Left lung (tissue), 10 donors: Measurements from ENCODE around the gene KCNN2. TPM values are rescaled to one million over a fixed set of nuclear protein-coding genes. Genes with fewer than 3 reads are reported as not detected.

Experiments used
- ATAC-seq: fragments of 200-7000 bp; cut with Tn5 transposase; one replicate; pipeline ENCODE4 v1.9.1; 2020; ENCODE audit warnings: moderate library complexity
- DNase-seq, 4 donors: peaks; one replicate each; pipeline ENCODE4 v3.0.0-alpha.2; 2013 to 2020
- H3K27ac ChIP-seq, 2 donors: fragments of 200-600 bp; sonication (generic) in 1 of 2; one replicate each; pipeline versions ENCODE4 v1.5.0 to v1.8.0; 2020 to 2021
- H3K27me3 ChIP-seq, 2 donors: fragments of 200-600 bp; sonication (generic) in 1 of 2; one replicate each; pipeline versions ENCODE4 v1.5.0 to v1.8.0; 2020 to 2021
- H3K36me3 ChIP-seq, 2 donors: fragments of 200-600 bp; sonication (generic) in 1 of 2; one replicate each; pipeline versions ENCODE4 v1.5.0 to v1.8.0; 2020 to 2021
- H3K4me1 ChIP-seq, 2 donors: fragments of 200-600 bp; one replicate each; pipeline ENCODE4 v1.8.0; 2021
- H3K4me3 ChIP-seq, 2 donors: fragments of 200-600 bp; sonication (generic) in 1 of 2; one replicate each; pipeline versions ENCODE4 v1.5.0 to v1.8.0; 2020 to 2021; ENCODE audit warnings: mild to moderate bottlenecking in 1 of 2
- H3K9me3 ChIP-seq, 2 donors: fragments of 200-600 bp; sonication (generic) in 1 of 2; one replicate each; pipeline versions ENCODE4 v1.5.0 to v1.8.0; 2020 to 2021
- intact Hi-C, 2 donors: fragments of 100-400 bp; cut with DNase I; formaldehyde crosslinking; loops; one replicate each; pipeline versions ENCODE4 v1.11.2 to v1.14.2; 2022
- polyA plus RNA-seq, 6 donors: library from polyadenylated mRNA; unstranded; fragments of 120-200 nt; gene quantifications; one replicate each; pipeline ENCODE4 v1.2.1, GENCODE V29; 2013; ENCODE audit not compliant: insufficient read length in 6 of 6
- total RNA-seq, 2 donors: library from RNA; stranded (reverse); fragmentation: NEBNext Ultra II Directional; extraction: Animal tissue kit (Norgen Biotek cat#: 25700); gene quantifications; one replicate each; pipeline ENCODE4 v1.2.1, GENCODE V29; 2021
- TF ChIP-seq, protein P1 (sequence below), 2 donors: fragments of 200-600 bp; sonication (generic) in 1 of 2; IDR thresholded peaks; one replicate each; pipeline versions ENCODE4 v1.5.0 to v1.8.0; 2021; ENCODE audit warnings: antibody characterized with exemption in 2 of 2
- donor health status: DM: no; HTN: yes; CAD: no.
- donor health status: DM: no; HTN: no; CAD: no.

The KCNN2 gene
- total and polyA plus RNA-seq, 8 donors: 2.0 to 4.8 (median 3.2) TPM

DNA sequence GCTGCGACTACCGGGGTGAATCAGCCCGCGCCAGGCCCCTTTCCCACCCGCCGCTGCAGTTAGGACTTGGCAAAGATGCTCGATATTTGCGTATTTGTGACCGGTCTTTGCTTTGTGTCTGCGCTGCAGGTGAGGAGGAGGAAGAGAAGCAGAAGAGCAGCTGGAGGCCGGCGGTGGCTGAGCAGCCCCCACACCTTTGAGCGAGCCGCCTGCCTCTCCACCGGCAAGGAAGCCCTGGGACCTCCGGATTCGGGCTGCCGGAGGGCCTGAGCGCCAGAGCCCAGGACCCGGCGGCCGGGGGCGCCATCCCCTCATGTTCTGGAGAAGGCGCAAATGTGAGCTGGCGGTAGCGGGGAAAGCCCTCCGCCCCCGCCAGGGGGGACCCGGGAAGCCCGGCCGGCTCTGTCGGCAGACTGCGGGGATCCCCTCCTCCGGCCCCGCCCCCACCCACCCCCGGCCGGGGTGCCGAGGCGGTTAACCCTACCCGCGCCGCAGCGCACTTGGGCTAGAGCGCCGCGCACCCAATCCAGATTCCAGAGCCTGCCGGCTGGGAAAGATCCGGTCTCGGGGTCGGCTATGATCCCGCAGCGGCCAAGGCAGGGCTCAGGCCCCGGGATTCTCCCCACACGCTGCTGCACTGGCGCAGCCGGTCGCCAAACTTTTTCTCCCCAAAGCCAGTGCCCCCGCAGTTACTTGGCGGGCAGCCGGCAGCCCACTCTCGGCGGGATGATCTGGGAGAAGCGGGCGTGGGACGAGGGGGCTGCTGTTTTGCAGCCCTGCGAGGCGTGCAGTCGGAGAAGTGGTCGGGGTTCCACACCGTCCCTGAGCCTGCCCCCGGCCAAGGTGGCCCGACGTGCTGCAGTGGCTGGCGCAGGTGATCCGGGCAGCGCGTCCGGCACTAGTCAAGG, 800 bp upstream of the KCNN2 start:
- Histone ChIP-seq H3K4me1 (peaks cover 0 to 9% of the 10 kb centered on the region in 2 donors), H3K4me3 (peak overlapping the region; percentile 55 to 56), H3K36me3 (no peaks in the 10 kb centered on the region), H3K27ac (peak overlapping the region; percentile 26 to 40), H3K9me3 (no peaks in the 10 kb centered on the region), H3K27me3 (peaks cover 57 to 69% of the 10 kb centered on the region in 2 donors)
- TF ChIP-seq, protein P1, sequence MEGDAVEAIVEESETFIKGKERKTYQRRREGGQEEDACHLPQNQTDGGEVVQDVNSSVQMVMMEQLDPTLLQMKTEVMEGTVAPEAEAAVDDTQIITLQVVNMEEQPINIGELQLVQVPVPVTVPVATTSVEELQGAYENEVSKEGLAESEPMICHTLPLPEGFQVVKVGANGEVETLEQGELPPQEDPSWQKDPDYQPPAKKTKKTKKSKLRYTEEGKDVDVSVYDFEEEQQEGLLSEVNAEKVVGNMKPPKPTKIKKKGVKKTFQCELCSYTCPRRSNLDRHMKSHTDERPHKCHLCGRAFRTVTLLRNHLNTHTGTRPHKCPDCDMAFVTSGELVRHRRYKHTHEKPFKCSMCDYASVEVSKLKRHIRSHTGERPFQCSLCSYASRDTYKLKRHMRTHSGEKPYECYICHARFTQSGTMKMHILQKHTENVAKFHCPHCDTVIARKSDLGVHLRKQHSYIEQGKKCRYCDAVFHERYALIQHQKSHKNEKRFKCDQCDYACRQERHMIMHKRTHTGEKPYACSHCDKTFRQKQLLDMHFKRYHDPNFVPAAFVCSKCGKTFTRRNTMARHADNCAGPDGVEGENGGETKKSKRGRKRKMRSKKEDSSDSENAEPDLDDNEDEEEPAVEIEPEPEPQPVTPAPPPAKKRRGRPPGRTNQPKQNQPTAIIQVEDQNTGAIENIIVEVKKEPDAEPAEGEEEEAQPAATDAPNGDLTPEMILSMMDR (IDR thresholded peaks at IDR 0.05): no peak
- intact Hi-C loops: no loop called here
- DNase-seq: peak in 3 of 4 donors; percentile 8 to 73 (median 47)
- peak; percentile 51 for ATAC-seq

DNA sequence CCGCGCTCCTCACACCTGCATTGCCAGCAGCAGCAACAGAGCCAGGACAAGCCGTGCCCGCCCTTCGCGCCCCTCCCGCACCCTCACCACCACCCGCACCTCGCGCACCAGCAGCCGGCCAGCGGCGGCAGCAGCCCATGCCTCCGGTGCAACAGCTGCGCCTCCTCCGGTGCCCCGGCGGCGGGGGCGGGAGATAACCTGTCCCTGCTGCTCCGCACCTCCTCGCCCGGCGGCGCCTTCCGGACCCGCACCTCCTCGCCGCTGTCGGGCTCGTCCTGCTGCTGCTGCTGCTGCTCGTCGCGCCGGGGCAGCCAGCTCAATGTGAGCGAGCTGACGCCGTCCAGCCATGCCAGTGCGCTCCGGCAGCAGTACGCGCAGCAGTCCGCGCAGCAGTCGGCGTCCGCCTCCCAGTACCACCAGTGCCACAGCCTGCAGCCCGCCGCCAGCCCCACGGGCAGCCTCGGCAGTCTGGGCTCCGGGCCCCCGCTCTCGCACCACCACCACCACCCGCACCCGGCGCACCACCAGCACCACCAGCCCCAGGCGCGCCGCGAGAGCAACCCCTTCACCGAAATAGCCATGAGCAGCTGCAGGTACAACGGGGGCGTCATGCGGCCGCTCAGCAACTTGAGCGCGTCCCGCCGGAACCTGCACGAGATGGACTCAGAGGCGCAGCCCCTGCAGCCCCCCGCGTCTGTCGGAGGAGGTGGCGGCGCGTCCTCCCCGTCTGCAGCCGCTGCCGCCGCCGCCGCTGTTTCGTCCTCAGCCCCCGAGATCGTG, 517 bp downstream of the KCNN2 start:
- Histone ChIP-seq H3K27me3 (peaks cover 57 to 69% of the 10 kb centered on the region in 2 donors), H3K9me3 (no peaks in the 10 kb centered on the region), H3K36me3 (no peaks in the 10 kb centered on the region), H3K4me1 (peaks cover 0 to 9% of the 10 kb centered on the region in 2 donors), H3K4me3 (peak overlapping the region; percentile 55 to 56), H3K27ac (peak overlapping the region; percentile 45 to 48)
- TF ChIP-seq, protein P1 (IDR thresholded peaks at IDR 0.05): no peak
- intact Hi-C loops: no loop called here
- DNase-seq (peak; percentile 12 to 83 (median 26)), ATAC-seq (peak; percentile 60)

DNA sequence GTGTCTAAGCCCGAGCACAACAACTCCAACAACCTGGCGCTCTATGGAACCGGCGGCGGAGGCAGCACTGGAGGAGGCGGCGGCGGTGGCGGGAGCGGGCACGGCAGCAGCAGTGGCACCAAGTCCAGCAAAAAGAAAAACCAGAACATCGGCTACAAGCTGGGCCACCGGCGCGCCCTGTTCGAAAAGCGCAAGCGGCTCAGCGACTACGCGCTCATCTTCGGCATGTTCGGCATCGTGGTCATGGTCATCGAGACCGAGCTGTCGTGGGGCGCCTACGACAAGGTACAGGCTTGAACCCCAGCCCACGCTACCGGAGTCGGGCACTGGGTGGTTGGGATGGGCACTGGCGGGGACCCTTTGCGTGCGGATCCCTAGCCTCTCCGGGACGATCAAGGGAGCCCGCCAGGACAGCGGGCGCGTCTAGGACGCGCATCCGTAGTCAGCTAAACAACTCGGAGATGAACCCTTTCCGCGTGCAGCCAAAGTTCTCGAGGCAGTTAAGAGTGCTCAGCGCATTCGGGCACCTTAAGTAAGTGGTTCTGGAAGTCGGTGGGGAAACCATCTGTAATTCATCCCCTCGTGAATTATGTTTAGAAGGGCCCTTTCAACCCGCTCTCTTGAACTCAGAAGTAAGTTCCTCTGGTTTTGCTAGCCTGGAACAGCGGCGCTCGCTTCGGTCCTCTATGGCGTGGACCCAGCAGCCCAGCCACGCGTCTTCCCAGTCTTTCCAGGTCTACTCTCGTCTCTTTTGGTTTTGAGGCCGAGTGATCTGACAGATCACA, 1.3 kb downstream of the KCNN2 start:
- Histone ChIP-seq H3K36me3 (no peaks in the 10 kb centered on the region), H3K9me3 (no peaks in the 10 kb centered on the region), H3K4me3 (peak overlapping the region; percentile 55 to 56), H3K27me3 (peaks cover 57 to 69% of the 10 kb centered on the region in 2 donors), H3K27ac (no peak overlapping the region), H3K4me1 (peaks cover 0 to 9% of the 10 kb centered on the region in 2 donors)
- TF ChIP-seq, protein P1 (IDR thresholded peaks at IDR 0.05): no peak
- intact Hi-C loops: no loop called here
- DNase-seq: peak in 2 of 4 donors; percentile 11 to 74
- ATAC-seq: no peak

DNA sequence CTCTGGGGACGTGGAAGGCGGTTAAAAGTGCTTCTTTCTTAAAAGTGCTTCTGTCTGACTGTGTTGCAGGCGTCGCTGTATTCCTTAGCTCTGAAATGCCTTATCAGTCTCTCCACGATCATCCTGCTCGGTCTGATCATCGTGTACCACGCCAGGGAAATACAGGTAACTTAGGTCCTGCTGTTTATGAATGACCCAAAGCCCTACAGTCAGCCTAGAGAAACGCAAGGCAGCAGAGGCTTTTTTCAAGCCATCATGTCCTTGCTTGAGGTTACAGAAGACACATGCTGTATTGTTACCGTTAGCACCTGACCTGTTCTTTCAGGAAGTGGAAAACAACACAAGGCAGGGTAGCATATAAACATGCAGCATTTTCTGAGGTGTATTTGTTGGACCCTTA, 2.0 kb downstream of the KCNN2 start:
- TF ChIP-seq, protein P1 (IDR thresholded peaks at IDR 0.05): no peak
- Histone ChIP-seq H3K27ac (no peak overlapping the region), H3K27me3 (peaks cover 53 to 68% of the 10 kb centered on the region in 2 donors), H3K4me3 (peak overlapping the region; percentile 55 to 56), H3K36me3 (no peaks in the 10 kb centered on the region), H3K9me3 (no peaks in the 10 kb centered on the region), H3K4me1 (peaks cover 0 to 9% of the 10 kb centered on the region in 2 donors)
- ATAC-seq (no peak), DNase-seq (no peak)
- intact Hi-C loops: no loop called here
